Measurements from ENCODE around the gene LILRB3. TPM values are rescaled to one million over a fixed set of nuclear protein-coding genes. Genes with fewer than 3 reads are reported as not detected.
"Not testable (repeated sequence)": the region's sequence is repeated elsewhere in the genome, so short reads cannot be mapped to it uniquely, and the experiment has no call there.

Gene LILRB3
- total RNA-seq, 2 experiments from 2014 or later = 0.68 to 1.6 TPM

- H3K27ac Mint-ChIP-seq; H3K4me1 Mint-ChIP-seq (ENCODE audit: low read depth); DNase-seq; H3K9me3 Mint-ChIP-seq; CTCF ChIA-PET; H3K27me3 Mint-ChIP-seq; H3K4me3 Mint-ChIP-seq; POLR2A ChIA-PET; H3K36me3 Mint-ChIP-seq: not testable (repeated sequence)
- intact Hi-C loops (cut with micrococcal nuclease) = loop anchor here (10.0 kb wide), 1 partner anchor 144 kb away; no protein-coding TSS in a partner anchor
Measured at GRCh38 chr19:54240372-54241336, 17.8 kb upstream of the LILRB3 start.

- H3K27me3 Mint-ChIP-seq; DNase-seq; H3K4me3 Mint-ChIP-seq; H3K4me1 Mint-ChIP-seq (ENCODE audit: low read depth); H3K9me3 Mint-ChIP-seq; CTCF ChIA-PET; H3K36me3 Mint-ChIP-seq; POLR2A ChIA-PET; H3K27ac Mint-ChIP-seq: not testable (repeated sequence)
- intact Hi-C loops (cut with micrococcal nuclease) = loop anchor here (10.0 kb wide), 1 partner anchor 145 kb away; no protein-coding TSS in a partner anchor
Measured at GRCh38 chr19:54239491-54240371, 16.9 kb upstream of the LILRB3 start.

- POLR2A ChIA-PET = no interaction called here
Measured at GRCh38 chr19:54233941-54234340, 11.1 kb upstream of the LILRB3 start.

GRCh38 chr19:54231077-54231931 is 8.5 kb upstream of the LILRB3 start:
- H3K27me3 Mint-ChIP-seq = peaks cover 24% of the 10 kb centered on the region
- no peaks in the 10 kb centered on the region for H3K9me3 Mint-ChIP-seq
- no peak overlapping the region for H3K4me3 Mint-ChIP-seq
- ChIA-PET CTCF (interaction anchor here (0.7 to 1.8 kb wide), 8 partner anchors 22 to 63 kb away, joined by 3 to 12 read pairs (median 6); partner anchors contain the start of genes MBOAT7 and TMC4), POLR2A (no interaction called here)
- DNase-seq = peak; percentile 90
- intact Hi-C loops (cut with micrococcal nuclease) = loop anchor here (1.0 to 2.0 kb wide), 2 partner anchors 23 to 63 kb away; no protein-coding TSS in a partner anchor
- peaks cover 8% of the 10 kb centered on the region for H3K4me1 Mint-ChIP-seq (ENCODE audit: low read depth)
- H3K27ac Mint-ChIP-seq = no peak overlapping the region
- no peaks in the 10 kb centered on the region for H3K36me3 Mint-ChIP-seq

More at GRCh38 chr19:54233941-54234340, 11.1 kb upstream of the LILRB3 start:
- CTCF ChIA-PET = interaction anchor here (0.9 to 2.2 kb wide), 3 partner anchors 32 to 63 kb away, joined by 3 to 14 read pairs (median 3); no protein-coding TSS in a partner anchor
- Mint-ChIP-seq H3K4me1 (ENCODE audit: low read depth) (peaks cover 8% of the 10 kb centered on the region), H3K36me3 (no peaks in the 10 kb centered on the region), H3K27ac (no peak overlapping the region), H3K27me3 (peaks cover 24% of the 10 kb centered on the region), H3K4me3 (no peak overlapping the region), H3K9me3 (no peaks in the 10 kb centered on the region)
- intact Hi-C loops (cut with micrococcal nuclease) = no loop called here
- DNase-seq = no peak

DNA sequence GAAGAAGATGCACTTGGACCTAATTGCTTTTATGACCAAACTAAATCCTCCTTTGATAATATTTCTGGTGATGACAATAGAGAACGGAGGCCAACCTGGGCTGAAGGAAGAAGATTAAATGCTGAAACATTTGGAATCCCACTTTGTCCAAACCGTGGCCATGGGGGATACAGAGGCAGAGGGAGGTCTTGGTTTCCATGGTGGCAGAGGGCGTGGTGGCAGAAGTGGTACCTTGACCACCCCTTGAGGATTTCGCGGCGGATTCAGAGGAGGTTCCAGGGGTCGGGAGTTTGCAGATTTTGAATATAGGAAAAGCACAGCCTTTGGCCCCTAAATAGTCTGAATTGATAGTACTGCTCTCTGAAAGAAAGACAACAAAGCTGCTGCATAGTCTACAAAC is 7.2 kb upstream of the LILRB3 start:
- Mint-ChIP-seq H3K4me3 (no peak overlapping the region), H3K4me1 (ENCODE audit: low read depth) (peaks cover 8% of the 10 kb centered on the region), H3K36me3 (no peaks in the 10 kb centered on the region), H3K27ac (no peak overlapping the region), H3K9me3 (no peaks in the 10 kb centered on the region), H3K27me3 (peaks cover 24% of the 10 kb centered on the region)
- CTCF ChIA-PET = interaction anchor here (0.7 kb wide), 1 partner anchor 62 kb away, joined by 4 read pairs; no protein-coding TSS in a partner anchor
- POLR2A ChIA-PET = no interaction called here
- intact Hi-C loops (cut with micrococcal nuclease) = loop anchor here (2.0 kb wide), 1 partner anchor 21 kb away; no protein-coding TSS in a partner anchor
- no peak for DNase-seq

- Mint-ChIP-seq H3K27me3 (peaks cover 21% of the 10 kb centered on the region), H3K4me1 (ENCODE audit: low read depth) (peaks cover 8% of the 10 kb centered on the region), H3K36me3 (no peaks in the 10 kb centered on the region), H3K27ac (no peak overlapping the region), H3K9me3 (no peaks in the 10 kb centered on the region), H3K4me3 (no peak overlapping the region)
- ChIA-PET POLR2A (no interaction called here), CTCF (no interaction called here)
- no peak for DNase-seq
- intact Hi-C loops (cut with micrococcal nuclease) = no loop called here
Measured at GRCh38 chr19:54229146-54229545, 6.3 kb upstream of the LILRB3 start.

GRCh38 chr19:54224619-54225018 is 1.8 kb upstream of the LILRB3 start:
- peaks cover 16% of the 10 kb centered on the region for H3K4me1 Mint-ChIP-seq (ENCODE audit: low read depth)
- DNase-seq; H3K9me3 Mint-ChIP-seq; H3K27me3 Mint-ChIP-seq; H3K36me3 Mint-ChIP-seq; POLR2A ChIA-PET; H3K27ac Mint-ChIP-seq; H3K4me3 Mint-ChIP-seq; intact Hi-C loops (cut with micrococcal nuclease): not testable (repeated sequence)
- CTCF ChIA-PET = interaction anchor here (0.7 kb wide), 1 partner anchor 1077 kb away, joined by 3 read pairs; no protein-coding TSS in a partner anchor

DNA sequence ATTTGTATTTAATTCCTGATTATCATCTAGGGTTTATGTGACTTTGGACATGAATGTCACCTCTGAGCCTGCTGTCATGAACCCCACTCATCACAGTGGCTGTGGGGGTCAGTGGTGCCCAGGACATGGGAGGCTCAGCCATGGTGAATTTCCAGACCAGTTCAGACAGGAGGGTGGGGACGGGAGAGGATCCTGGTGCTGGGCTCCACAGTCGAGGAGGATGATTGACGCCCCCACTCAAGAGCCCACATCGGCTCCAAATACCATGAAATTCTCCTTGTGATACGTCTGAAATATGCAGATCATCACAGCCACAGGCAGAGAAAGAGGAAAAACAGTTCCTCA is 1.1 kb upstream of the LILRB3 start:
- peaks cover 16% of the 10 kb centered on the region for H3K4me1 Mint-ChIP-seq (ENCODE audit: low read depth)
- CTCF ChIA-PET; DNase-seq; H3K27ac Mint-ChIP-seq; H3K27me3 Mint-ChIP-seq; POLR2A ChIA-PET; H3K4me3 Mint-ChIP-seq; H3K36me3 Mint-ChIP-seq; H3K9me3 Mint-ChIP-seq; intact Hi-C loops (cut with micrococcal nuclease): not testable (repeated sequence)

- H3K4me1 Mint-ChIP-seq (ENCODE audit: low read depth) = peaks cover 16% of the 10 kb centered on the region
- H3K4me3 Mint-ChIP-seq; POLR2A ChIA-PET; H3K9me3 Mint-ChIP-seq; CTCF ChIA-PET; intact Hi-C loops (cut with micrococcal nuclease); H3K36me3 Mint-ChIP-seq; DNase-seq; H3K27me3 Mint-ChIP-seq: not testable (repeated sequence)
- peak overlapping the region; percentile 64 for H3K27ac Mint-ChIP-seq
Measured at GRCh38 chr19:54223277-54223936, 600 bp upstream of the LILRB3 start.

DNA sequence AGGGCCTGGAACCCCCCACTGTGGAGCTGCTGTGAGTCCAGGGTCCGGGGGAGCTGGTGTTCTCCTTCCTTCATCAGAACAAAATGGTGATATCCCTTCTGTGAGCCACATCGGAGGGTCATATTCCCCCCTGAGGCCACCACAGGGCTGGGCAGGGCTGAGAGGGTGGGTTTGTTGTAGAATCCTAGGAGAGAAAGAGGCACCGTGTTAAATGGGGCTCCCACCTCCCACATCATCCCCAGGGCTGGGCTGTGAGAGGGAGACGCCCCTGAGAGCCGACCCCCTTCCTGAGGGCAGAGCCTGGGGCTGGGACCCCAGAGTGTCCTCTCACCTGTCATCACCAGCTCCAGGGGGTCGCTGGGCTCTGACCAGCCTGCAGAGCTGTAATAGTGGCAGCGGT is 860 bp downstream of the LILRB3 start:
- H3K9me3 Mint-ChIP-seq; H3K27me3 Mint-ChIP-seq; intact Hi-C loops (cut with micrococcal nuclease); POLR2A ChIA-PET; CTCF ChIA-PET; H3K4me3 Mint-ChIP-seq; DNase-seq; H3K36me3 Mint-ChIP-seq: not testable (repeated sequence)
- Mint-ChIP-seq H3K27ac (peak overlapping the region; percentile 66), H3K4me1 (ENCODE audit: low read depth) (peaks cover 16% of the 10 kb centered on the region)

DNA sequence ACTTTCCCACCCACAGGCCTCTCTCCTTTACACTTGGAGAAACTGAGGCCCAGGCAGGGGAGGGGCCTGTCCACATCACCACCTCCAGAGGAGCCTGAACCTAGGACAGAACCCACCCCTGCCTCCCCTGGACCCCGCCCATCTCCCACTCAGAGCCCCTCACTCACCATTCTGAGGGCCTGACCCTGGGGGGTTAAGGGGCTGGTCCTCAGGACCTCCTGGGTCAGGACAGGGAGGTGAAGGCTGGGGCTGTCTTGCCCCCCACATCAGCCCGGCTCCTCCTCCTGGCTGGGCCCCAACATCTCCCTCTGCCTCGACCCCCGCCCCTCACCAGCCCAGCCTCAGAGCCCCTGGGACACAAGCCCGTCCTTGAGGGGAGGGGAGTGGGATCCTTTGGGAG is 3.1 kb downstream of the LILRB3 start:
- POLR2A ChIA-PET; H3K4me3 Mint-ChIP-seq; H3K9me3 Mint-ChIP-seq; CTCF ChIA-PET; DNase-seq; H3K27ac Mint-ChIP-seq; intact Hi-C loops (cut with micrococcal nuclease); H3K27me3 Mint-ChIP-seq: not testable (repeated sequence)
- peaks cover 16% of the 10 kb centered on the region for H3K4me1 Mint-ChIP-seq (ENCODE audit: low read depth)
- peaks cover 15% of the 10 kb centered on the region for H3K36me3 Mint-ChIP-seq

Data from activated CD4-positive, alpha-beta memory T cell treated with anti-CD3 and anti-CD28 coated beads for 36 hours (primary cell).